GM12865 (cell line): Measurements from ENCODE around the gene SLC27A1.

ENCODE experiments used
- DNase-seq: peaks from one replicate; pipeline ENCODE4 v3.0.0; 2010; ENCODE audit warnings: low read depth
- H3K4me3 ChIP-seq: 2 replicates; pipeline ENCODE4 v1.5.1; 2011; ENCODE audit warnings: mild to moderate bottlenecking, low read depth, low read length, control low read depth
- TF ChIP-seq, protein P1 (sequence below): IDR thresholded peaks from 2 replicates; pipeline ENCODE4 v1.5.1; 2011; ENCODE audit warnings: low read length, control low read depth, low read depth, inconsistent platforms; ENCODE audit not compliant: insufficient read depth; ENCODE audit errors: missing control alignments

The SLC27A1 gene

DNA sequence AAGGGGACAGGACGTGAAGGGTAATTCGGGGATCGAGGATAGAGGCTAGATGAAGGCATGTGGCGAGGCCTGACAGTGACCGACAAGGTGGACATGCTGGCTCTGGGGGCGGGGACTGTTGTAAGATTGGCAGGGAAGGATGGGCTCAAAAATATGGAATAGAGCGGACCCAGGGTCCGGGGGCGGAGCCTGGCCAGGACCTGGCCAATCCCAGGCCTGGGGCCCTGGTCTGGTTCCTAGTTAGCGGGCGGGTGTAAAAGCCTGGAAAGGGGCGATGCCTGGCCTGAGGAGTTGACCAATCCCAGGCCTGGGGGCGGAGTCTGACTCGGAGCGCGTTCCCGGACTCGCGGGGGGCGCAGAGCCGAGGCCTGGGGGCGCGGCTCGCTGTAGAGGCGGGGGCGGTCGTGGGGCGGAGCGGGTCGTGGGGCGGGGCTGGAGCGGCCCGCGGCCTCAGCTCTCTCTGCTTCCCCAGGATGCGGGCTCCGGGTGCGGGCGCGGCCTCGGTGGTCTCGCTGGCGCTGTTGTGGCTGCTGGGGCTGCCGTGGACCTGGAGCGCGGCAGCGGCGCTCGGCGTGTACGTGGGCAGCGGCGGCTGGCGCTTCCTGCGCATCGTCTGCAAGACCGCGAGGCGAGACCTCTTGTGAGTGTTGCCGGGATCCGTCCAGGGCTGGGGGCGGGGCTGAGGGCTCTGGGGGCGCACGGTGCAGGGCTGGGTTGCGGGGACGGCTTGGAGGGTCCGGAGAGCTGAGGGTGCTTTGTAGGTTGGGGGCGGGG lies at the start of gene SLC27A1:
Gene SLC27A1, plus strand, starts transcription at position 457 of the 774 bp plus-strand sequence. Its CDS starts 17 bp downstream, at position 474.
- H3K4me3 ChIP-seq: peak within 1 kb of the TSS; percentile 83
- TF ChIP-seq, protein P1, sequence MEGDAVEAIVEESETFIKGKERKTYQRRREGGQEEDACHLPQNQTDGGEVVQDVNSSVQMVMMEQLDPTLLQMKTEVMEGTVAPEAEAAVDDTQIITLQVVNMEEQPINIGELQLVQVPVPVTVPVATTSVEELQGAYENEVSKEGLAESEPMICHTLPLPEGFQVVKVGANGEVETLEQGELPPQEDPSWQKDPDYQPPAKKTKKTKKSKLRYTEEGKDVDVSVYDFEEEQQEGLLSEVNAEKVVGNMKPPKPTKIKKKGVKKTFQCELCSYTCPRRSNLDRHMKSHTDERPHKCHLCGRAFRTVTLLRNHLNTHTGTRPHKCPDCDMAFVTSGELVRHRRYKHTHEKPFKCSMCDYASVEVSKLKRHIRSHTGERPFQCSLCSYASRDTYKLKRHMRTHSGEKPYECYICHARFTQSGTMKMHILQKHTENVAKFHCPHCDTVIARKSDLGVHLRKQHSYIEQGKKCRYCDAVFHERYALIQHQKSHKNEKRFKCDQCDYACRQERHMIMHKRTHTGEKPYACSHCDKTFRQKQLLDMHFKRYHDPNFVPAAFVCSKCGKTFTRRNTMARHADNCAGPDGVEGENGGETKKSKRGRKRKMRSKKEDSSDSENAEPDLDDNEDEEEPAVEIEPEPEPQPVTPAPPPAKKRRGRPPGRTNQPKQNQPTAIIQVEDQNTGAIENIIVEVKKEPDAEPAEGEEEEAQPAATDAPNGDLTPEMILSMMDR: no peak
- peak; percentile 97 for DNase-seq

DNA sequence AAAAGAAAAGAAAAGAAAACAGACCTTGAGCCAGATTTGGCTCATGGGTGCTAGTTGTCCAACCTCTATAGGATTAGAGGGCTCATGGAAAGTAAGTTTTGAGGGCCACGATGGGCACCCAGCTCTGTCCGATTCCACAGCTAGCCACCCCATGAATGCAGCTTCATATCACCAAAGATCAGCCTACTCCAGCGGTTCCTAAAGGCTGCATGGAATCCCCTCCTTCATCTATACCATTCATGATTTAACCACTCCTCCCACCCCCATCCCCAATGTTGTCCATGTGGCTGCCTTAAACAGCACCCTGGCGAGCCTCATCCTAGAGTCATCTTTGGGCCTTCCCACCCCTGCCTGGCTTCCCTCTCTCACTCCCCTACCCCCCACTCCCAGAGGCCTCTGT lies 48.4 kb upstream of the SLC27A1 start:
- no peak overlapping the region for H3K4me3 ChIP-seq
- no peak for DNase-seq
- TF ChIP-seq, protein P1: no peak

DNA sequence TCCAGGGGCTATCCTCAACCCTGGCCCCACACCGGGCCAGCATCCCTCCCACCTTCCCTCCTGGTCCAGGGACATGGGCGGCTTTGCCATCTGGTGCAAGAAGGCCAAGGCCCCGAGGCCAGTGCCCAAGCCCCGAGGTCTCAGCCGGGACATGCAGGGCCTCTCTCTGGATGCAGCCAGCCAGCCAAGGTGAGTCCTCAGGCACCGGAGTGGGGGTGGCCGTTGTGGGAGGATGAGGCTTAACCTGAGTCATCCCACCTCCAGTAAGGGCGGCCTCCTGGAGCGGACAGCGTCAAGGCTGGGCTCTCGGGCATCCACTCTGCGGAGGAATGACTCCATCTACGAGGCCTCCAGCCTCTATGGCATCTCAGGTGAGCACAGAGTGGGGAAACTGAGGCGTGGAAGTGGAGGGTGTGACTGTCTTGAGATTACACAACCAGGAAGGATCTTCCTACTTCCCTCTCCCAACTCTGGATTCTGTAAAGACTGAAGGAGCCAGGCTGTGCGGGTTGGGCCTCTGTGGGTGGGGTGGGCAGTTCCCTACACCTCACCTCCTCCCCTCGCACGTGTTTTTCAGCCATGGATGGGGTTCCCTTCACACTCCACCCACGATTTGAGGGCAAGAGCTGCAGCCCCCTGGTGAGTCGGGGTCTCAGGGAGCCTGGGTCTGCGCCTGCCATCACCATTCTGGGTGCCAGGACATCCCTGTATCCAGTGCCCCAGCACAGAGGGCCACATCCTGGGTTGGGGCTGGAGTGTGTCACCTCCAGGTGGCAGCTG lies 46.7 kb upstream of the SLC27A1 start:
- H3K4me3 ChIP-seq: no peak overlapping the region
- TF ChIP-seq, protein P1: no peak
- DNase-seq: no peak

DNA sequence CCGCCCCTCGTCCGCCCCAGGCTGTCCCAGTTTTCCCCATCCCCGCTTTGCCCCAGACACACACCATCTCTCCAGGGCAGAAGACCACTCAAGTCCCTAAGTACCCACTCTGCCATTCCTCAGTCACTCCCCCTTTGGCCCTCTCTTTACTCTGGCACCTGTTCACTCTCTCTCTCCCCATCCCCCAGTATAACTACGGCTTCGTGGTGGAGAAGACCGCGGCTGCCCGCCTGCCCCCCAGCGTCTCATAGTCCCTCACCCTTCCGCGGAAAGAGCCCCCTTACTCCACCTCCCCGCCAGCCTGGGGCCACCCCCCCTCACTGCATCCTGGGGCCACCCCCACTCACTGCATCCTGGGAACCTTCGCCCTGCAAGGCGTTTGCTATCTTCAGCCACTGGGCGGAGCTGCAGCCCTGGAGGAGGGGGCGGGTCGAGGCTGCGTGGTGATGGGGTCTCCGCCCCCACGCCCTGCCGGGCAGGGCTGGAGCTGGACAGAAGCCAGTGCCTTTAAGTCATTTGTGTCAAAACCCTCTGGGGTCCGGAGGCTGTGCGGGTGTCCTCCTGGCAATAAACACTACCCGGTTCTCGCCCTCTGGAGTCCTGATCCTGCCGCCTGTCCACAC lies 45.5 kb upstream of the SLC27A1 start:
- peak; percentile 33 for DNase-seq
- no peak overlapping the region for H3K4me3 ChIP-seq

DNA sequence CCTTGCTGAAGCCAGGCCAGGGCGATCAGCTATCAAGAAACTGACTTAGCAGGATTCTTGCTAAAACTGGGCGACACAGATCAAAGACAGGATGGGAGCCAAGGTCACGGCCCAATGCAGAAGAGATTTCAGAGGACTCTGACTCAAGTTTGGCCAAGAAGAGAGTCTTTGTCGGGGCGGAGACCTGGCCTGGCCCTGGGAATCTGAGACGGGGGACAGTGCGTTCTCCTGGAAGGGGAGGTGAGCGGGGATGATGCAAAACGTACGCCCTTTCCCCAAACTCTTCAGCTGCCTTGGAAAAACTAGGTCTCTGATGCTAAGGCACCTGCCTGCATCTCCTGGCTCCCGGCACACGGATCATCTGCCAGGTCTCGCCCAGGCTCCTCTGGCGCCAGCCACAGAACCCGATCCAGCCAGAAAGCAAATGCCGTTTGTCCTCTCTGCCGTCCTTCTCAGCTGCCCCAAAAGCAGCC lies 40.6 kb upstream of the SLC27A1 start:
- H3K4me3 ChIP-seq: no peak overlapping the region
- TF ChIP-seq, protein P1: no peak
- no peak for DNase-seq

More for the DNA sequence above, 45.5 kb upstream of the SLC27A1 start:
- TF ChIP-seq, protein P1: peak; percentile 17

DNA sequence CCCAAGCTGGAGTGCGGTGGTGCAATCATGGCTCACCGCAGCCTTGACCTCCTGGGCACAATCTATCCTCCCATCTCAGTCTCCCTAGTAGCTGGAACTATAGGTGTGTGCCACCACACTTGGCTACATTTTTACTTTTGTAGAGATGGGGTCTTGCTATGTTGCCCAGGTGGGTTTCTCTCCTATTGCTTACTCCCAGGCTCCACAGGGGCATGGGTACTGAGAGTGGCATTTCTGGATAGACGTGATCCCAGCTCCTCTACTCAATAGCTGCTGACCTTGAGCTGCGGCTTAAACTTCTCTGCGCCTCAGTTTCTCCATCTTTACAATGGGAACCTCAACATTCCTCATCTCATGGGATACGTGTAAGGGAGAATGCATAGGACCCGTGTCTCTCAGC lies 38.9 kb upstream of the SLC27A1 start:
- no peak overlapping the region for H3K4me3 ChIP-seq
- TF ChIP-seq, protein P1: no peak

More for the DNA sequence above, 38.9 kb upstream of the SLC27A1 start:
- DNase-seq: no peak
